ENCODE measurements around the gene RARA. TPM values are rescaled to one million over a fixed set of nuclear protein-coding genes. Genes with fewer than 3 reads are reported as not detected.
A peak's percentile ranks its signal among the peaks of the same experiment; 100 is the strongest.

Gene RARA
- total RNA-seq, 1 experiment from 2014 or later, result 21.8 TPM

GRCh38 chr17:40345161-40345993, 36.4 kb downstream of the RARA start:
- H4K20me1 ChIP-seq (ENCODE audit: insufficient read depth), result no peaks in the 10 kb centered on the region; the same call in 1 of the 2 replicates
- CTCF ChIA-PET, result interaction anchor here (0.5 to 0.8 kb wide), 3 partner anchors 33 to 237 kb away, joined by 3 to 6 read pairs (median 3); no protein-coding TSS in a partner anchor
- no peak overlapping the region for H3K27ac ChIP-seq
- no peaks in the 10 kb centered on the region for H3K36me3 ChIP-seq (ENCODE audit: low read depth)
- H3K79me2 ChIP-seq (ENCODE audit: low read depth), result peaks cover 33% of the 10 kb centered on the region
- no TSS peak for BruUV-seq (replicated peaks)
- H3K9me2 ChIP-seq (ENCODE audit: insufficient read depth), result no peaks in the 10 kb centered on the region
- TF ChIP-seq, protein P1, sequence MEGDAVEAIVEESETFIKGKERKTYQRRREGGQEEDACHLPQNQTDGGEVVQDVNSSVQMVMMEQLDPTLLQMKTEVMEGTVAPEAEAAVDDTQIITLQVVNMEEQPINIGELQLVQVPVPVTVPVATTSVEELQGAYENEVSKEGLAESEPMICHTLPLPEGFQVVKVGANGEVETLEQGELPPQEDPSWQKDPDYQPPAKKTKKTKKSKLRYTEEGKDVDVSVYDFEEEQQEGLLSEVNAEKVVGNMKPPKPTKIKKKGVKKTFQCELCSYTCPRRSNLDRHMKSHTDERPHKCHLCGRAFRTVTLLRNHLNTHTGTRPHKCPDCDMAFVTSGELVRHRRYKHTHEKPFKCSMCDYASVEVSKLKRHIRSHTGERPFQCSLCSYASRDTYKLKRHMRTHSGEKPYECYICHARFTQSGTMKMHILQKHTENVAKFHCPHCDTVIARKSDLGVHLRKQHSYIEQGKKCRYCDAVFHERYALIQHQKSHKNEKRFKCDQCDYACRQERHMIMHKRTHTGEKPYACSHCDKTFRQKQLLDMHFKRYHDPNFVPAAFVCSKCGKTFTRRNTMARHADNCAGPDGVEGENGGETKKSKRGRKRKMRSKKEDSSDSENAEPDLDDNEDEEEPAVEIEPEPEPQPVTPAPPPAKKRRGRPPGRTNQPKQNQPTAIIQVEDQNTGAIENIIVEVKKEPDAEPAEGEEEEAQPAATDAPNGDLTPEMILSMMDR (conservative IDR thresholded peaks at IDR 0.05), result no peak
- no peak for TF ChIP-seq EZH2 (IDR thresholded peaks at IDR 0.05; ENCODE audit: low read depth)
- no peaks in the 10 kb centered on the region for H3K27me3 ChIP-seq (ENCODE audit: insufficient read depth, low read depth)
- no peak overlapping the region for H2AFZ ChIP-seq
- no peaks in the 10 kb centered on the region for H3K9me3 ChIP-seq (ENCODE audit: insufficient read depth, low read depth)
- H3K4me3 ChIP-seq, result no peak overlapping the region; the same call in 1 of the 2 replicates
- DNase-seq, result peak in 1 of 2 experiments; percentile 80
- peaks cover 12% of the 10 kb centered on the region; the same call in 1 of the 2 replicates for H3K4me1 ChIP-seq (replicated peaks; ENCODE audit: insufficient read depth)
- peaks cover 16% of the 10 kb centered on the region for H3F3A ChIP-seq (ENCODE audit: insufficient read depth, low read depth)
- POLR2A ChIA-PET (ENCODE audit: unreplicated experiment), result interaction anchor here (0.6 to 0.7 kb wide), 3 partner anchors 34 to 63 kb away, joined by 3 to 4 read pairs (median 4); no protein-coding TSS in a partner anchor
- H3K4me2 ChIP-seq, result peak overlapping the region; percentile 47
- intact Hi-C loops (cut with micrococcal nuclease; ENCODE audit: unreplicated experiment), result no loop called here

GRCh38 chr17:40345994-40346764, 37.2 kb downstream of the RARA start:
- H3K9me3 ChIP-seq (ENCODE audit: insufficient read depth, low read depth), result no peaks in the 10 kb centered on the region
- no peak overlapping the region for H2AFZ ChIP-seq
- no peaks in the 10 kb centered on the region; the same call in 1 of the 2 replicates for H4K20me1 ChIP-seq (ENCODE audit: insufficient read depth)
- H3K4me2 ChIP-seq, result 0 out of 2 replicates have a peak overlapping the region, but pooled peaks have one; percentile 47
- intact Hi-C loops (cut with micrococcal nuclease; ENCODE audit: unreplicated experiment), result no loop called here
- H3F3A ChIP-seq (ENCODE audit: insufficient read depth, low read depth), result peaks cover 8% of the 10 kb centered on the region; the same call in 1 of the 2 replicates
- BruUV-seq (replicated peaks), result no TSS peak
- H3K27ac ChIP-seq, result no peak overlapping the region
- no peak overlapping the region for H3K4me3 ChIP-seq
- peaks cover 33% of the 10 kb centered on the region for H3K79me2 ChIP-seq (ENCODE audit: low read depth)
- 0 out of 2 replicates have a peak, but pooled peaks cover 4% of the 10 kb centered on the region for H3K4me1 ChIP-seq (replicated peaks; ENCODE audit: insufficient read depth)
- ChIA-PET POLR2A (ENCODE audit: unreplicated experiment) (interaction anchor here (0.6 to 0.7 kb wide), 3 partner anchors 35 to 64 kb away, joined by 3 to 4 read pairs (median 4); no protein-coding TSS in a partner anchor), CTCF (interaction anchor here (0.5 to 0.8 kb wide), 2 partner anchors 33 to 38 kb away, joined by 3 to 6 read pairs; no protein-coding TSS in a partner anchor)
- H3K36me3 ChIP-seq (ENCODE audit: low read depth), result no peaks in the 10 kb centered on the region
- TF ChIP-seq, protein P1 (conservative IDR thresholded peaks at IDR 0.05), result no peak
- no peak for TF ChIP-seq EZH2 (IDR thresholded peaks at IDR 0.05; ENCODE audit: low read depth)
- no peak for DNase-seq
- no peaks in the 10 kb centered on the region for H3K9me2 ChIP-seq (ENCODE audit: insufficient read depth)
- H3K27me3 ChIP-seq (ENCODE audit: insufficient read depth, low read depth), result no peaks in the 10 kb centered on the region

- Histone ChIP-seq H3K9me2 (ENCODE audit: insufficient read depth) (no peaks in the 10 kb centered on the region), H2AFZ (no peak overlapping the region), H3K27ac (no peak overlapping the region), H3K36me3 (ENCODE audit: low read depth) (no peaks in the 10 kb centered on the region), H3K79me2 (ENCODE audit: low read depth) (peaks cover 33% of the 10 kb centered on the region), H3K4me2 (no peak overlapping the region), H3K4me1 (replicated peaks; ENCODE audit: insufficient read depth) (0 out of 2 replicates have a peak, but pooled peaks cover 4% of the 10 kb centered on the region), H3K27me3 (ENCODE audit: insufficient read depth, low read depth) (no peaks in the 10 kb centered on the region), H3K4me3 (no peak overlapping the region), H3F3A (ENCODE audit: insufficient read depth, low read depth) (peaks cover 4% of the 10 kb centered on the region; the same call in 1 of the 2 replicates), H4K20me1 (ENCODE audit: insufficient read depth) (no peaks in the 10 kb centered on the region; the same call in 1 of the 2 replicates), H3K9me3 (ENCODE audit: insufficient read depth, low read depth) (no peaks in the 10 kb centered on the region)
- intact Hi-C loops (cut with micrococcal nuclease; ENCODE audit: unreplicated experiment), result no loop called here
- ChIA-PET POLR2A (ENCODE audit: unreplicated experiment) (no interaction called here), CTCF (no interaction called here)
- no TSS peak for BruUV-seq (replicated peaks)
- DNase-seq, result no peak
- TF ChIP-seq EZH2 (IDR thresholded peaks at IDR 0.05; ENCODE audit: low read depth), result no peak
- TF ChIP-seq, protein P1 (conservative IDR thresholded peaks at IDR 0.05), result no peak
Observed at GRCh38 chr17:40346765-40347158, 37.8 kb downstream of the RARA start.

All from PC-9 (cell line).